ENCODE results near the gene U2AF1.
"Not testable (repeated sequence)": the region's sequence is repeated elsewhere in the genome, so short reads cannot be mapped to it uniquely, and the experiment has no call there.

Gene U2AF1, protein sequence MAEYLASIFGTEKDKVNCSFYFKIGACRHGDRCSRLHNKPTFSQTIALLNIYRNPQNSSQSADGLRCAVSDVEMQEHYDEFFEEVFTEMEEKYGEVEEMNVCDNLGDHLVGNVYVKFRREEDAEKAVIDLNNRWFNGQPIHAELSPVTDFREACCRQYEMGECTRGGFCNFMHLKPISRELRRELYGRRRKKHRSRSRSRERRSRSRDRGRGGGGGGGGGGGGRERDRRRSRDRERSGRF

DNA sequence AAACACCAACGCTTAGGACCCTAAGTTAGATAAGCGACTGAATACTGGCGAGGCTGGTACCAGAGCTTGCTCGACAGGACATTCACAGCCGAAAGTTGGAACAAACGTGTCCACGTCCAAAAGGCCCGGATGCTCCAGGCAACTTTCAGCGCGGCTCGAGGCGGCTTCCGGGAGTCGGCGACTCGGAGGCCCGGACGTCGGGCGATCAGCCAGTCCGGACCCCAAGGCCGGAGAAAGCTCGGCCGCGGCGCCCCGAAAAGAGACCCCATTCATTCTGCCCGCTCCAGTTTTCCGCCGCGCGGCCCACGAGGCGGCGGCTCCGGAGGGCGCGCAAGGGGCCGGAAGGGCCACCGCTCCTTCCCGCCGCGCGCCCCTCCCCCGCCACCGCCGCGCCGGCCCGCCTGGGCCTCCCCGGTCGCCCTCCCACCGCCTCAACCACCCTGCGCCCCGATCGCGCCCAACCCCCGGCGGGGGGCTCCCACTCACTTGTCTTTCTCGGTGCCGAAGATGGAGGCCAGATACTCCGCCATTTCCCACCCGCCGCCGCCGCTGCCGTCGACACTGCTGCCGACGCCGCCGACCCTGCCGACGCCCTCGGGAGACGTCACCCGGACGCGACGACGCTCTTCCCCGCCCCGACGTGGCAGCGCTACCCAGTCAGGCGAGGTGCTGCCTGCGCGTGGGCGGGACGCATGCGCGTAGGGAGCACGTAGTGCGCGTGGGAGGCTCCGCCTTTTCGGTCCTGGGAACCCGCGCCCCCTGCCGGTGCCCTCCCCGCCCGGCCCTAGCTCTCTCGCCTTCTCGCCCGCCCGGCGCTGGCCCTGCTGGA lies at the start of gene U2AF1:
U2AF1 (minus strand) TSS at position 606 of the 829 bp plus-strand sequence; CDS start at position 530, 76 bp downstream.
- not testable (repeated sequence) for DNase-seq (ENCODE audit: low read depth)

DNA sequence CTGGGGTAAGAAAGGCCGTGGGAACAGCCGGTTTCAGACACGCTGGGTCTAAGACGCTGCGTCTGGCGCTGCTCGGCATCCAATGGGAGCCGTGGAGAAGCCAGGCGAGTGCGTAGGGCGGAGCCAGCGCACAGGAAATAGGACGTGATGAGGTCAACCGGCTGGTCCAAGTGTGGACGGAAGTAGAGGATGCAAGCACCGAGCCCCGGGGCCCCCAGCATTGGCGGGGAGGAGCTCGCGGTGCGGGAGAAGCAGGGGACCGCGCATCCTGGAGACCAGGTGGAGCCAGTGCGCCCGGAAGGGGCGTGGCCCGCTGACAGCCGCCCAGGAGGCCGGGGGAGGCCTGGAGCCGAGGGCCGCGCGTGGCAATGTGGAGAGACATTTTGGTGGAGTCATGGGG lies 46.2 kb upstream of the U2AF1 start:
- not testable (repeated sequence) for DNase-seq (ENCODE audit: low read depth)

DNA sequence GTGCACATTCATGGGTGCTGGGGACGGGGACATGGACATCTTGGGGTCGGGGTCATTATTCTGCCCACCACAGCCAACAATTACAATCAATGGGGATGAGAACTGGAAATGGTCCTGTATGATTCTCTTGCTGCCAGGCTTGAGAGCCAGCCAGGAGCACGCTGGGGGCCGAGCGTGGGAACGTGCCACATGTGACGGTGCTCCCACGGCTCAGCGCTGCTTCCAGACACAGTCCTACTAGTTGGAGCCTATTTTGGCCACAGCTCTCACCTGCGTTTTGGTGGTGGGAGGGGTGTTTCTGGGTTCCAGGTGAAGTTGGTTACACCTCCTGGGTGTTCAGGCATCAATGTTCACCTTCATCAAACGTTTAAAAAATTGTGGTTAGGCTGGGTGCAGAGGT lies 42.0 kb upstream of the U2AF1 start:
- DNase-seq (ENCODE audit: low read depth): not testable (repeated sequence)

DNA sequence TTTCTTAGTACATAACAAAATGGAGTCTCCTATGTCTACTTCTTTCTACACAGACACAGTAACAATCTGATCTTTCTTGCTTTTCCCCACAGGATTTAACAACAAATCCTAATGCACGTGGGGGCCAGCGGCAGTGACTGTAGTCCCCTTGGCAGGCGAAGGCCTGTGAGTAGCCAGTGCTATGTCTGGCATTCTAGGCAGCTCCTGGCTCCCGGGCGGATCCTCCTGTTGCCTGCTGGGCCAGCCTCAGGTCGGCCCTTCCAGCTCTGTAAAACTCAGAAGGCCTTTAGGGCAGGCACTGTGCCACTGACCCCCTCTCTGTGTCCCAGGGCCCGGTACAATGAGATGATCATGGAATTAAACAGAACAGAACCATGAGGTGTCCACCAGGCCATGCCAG lies 40.6 kb upstream of the U2AF1 start:
- DNase-seq (ENCODE audit: low read depth): not testable (repeated sequence)

DNA sequence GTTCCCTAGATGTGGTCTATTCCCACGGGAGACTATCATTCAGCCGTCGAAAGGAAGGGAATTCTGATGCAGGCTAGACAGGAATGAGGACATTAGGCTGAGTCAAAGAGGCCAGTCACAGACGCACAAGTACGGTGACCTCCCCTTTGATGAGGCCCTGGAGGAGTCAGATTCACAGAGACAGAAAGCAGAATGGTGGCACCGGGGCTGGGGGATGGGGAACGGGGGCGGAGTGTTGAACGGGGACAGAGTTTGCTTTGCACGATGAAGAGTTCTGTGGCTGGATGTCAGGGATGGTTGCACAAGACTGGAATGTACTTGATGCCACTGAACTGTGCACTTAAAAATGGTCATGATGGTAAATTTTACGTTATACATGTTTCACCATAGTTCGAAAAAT lies 39.3 kb upstream of the U2AF1 start:
- DNase-seq (ENCODE audit: low read depth): not testable (repeated sequence)

DNA sequence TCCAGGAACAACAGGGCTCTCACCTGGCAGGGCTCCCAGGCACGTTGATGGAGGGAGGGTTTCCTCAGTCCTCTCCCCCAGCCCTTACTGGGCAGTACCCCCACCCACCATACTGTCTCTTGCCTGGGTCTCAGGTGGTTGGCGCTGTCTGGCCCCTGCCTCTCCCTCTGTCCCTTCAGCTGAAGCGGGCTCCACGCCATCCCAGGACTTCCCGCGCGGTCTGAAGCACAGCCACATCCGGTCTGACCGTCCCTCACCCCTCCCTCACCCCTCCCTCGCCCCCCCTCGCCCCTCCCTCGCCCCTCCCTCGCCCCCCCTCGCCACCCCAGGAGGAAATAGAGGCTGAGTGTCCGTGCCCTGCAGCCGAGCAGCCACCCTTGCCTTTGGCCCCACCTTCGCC lies 34.0 kb upstream of the U2AF1 start:
- DNase-seq (ENCODE audit: low read depth): not testable (repeated sequence)

DNA sequence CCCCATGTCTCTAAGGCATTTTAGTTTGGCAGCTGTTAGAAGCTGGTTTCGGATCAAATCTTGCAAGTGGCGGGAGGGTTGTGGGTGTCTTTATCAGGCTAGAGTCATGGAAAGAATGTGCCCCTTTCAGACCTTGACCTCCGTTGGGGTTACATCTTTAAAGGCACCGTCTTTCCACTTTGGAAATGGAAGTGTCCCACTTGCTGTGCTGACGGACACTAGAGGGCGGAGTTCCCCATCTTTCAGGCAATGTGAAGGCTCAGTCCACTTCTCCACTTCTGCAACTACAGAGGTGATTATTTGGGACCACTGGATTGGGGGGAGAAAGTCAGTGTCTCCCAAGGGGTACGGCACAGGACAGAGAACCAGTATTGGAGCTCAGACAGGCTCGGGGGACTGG lies 31.6 kb upstream of the U2AF1 start:
- DNase-seq (ENCODE audit: low read depth): not testable (repeated sequence)

DNA sequence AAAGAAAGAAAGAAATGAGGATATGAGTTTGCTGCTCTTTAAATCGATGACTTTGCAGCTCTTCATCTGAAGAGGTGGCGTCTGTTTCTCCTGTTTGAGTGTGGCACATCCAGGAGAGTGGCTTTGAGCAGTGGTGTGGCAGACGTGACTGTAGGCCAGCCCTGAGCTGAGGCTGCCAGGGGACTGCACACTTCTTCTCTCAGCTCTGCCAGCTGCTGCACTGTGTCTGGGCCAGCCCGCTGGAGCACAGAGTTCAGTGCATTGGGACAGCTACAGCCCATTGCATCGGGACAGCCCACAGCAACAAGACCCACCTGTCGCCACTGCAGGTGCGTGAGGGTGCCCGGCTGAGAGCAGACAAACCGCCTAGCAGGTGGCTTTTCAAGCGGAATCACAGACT lies 27.1 kb upstream of the U2AF1 start:
- DNase-seq (ENCODE audit: low read depth): not testable (repeated sequence)

DNA sequence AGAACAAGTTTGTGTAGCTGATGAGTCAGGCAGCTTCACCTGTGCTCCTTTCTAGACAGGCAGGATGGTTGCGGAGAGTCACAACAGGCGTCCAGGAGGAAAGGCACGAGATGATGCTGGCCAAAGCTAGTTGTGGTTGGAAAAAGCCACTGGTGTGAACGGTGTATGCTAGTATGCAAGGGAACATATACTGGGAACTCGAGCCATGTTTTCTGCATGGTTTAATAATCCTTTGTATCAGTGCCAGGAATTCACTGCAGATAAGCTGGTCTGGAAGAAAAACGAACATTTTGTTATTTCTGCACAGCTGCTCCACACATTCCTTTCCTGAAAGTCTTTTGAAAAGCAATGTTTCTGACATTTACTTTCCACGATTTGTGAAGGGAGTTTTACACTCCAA lies 22.7 kb upstream of the U2AF1 start:
- DNase-seq (ENCODE audit: low read depth): not testable (repeated sequence)

DNA sequence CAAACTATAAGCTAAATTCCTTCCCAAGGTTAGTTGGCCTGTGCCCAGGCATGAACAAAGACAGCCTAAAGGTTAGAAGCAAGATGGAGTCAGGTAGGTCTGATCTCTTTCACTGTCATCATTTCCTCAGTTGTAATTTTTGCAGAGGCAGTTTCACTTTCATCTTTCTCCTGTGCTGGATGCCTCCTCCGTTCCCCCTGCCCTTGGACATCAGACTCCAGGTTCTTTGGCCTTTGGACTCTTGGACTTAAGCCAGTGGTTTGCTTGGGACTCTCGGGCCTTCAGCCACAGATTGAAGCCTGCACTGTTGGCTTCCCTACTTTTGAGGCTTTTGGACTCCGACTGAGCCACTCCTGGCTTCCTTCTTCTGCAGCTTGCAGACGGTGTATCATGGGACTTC lies 8.6 kb upstream of the U2AF1 start:
- not testable (repeated sequence) for DNase-seq (ENCODE audit: low read depth)

DNA sequence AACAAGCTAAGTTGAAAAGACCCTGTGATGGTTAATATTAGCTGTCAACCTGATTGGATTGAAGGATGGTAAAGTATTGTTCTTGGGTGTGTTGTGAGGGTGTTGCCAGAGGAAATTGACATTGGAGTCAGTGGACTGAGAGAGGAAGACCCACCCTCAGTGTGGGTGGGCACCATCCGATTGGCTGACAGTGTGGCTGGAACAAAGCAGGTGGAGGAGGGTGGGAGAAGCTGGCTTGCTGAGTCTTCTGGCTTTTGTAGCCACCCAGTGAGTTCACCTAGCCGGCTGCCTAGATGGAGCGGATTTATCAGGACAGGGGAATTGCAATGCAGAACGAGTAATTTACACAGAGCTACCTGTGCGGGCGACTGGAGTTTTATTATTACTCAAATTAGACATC lies 7.1 kb upstream of the U2AF1 start:
- not testable (repeated sequence) for DNase-seq (ENCODE audit: low read depth)

DNA sequence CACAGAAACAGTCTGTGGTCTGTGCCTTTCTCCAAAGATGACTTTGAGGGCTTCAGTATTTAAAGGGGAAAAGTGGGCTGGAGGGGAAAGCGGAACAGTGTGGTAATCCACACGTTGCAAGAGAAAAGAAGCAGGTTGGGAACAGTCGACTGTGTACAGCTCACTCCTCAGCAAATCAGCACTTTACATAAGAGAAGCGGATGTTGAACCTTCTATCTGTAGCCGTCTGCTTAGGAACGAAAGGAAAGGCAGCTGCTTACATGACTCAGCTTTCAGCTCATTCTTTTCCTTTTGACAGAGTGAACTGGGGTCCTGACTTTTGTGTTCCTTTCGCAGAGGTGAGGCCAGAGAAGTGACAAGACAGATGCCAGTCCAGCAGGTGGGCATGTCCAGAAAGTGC lies 1.6 kb upstream of the U2AF1 start:
- DNase-seq (ENCODE audit: low read depth): not testable (repeated sequence)

DNA sequence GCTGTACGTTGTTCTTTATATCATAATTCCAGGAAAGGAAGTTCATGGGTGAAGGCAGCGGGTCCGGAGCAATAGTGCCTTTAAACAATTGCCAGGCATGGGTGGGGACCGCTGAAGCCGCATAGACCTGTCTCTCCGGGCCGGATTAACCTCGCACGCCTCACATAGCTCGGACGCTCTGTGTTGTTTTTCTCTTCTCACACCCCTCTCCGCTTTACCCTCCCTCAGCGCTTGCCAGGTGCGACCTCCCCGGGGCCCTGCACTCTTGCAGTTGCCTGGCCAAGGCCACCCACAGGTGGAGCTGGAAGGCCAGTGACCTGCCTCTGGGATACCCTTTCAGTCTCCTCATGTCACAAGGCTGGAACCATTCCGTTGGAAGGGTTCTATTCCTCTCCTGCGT lies 807 bp upstream of the U2AF1 start:
- DNase-seq (ENCODE audit: low read depth): not testable (repeated sequence)

DNA sequence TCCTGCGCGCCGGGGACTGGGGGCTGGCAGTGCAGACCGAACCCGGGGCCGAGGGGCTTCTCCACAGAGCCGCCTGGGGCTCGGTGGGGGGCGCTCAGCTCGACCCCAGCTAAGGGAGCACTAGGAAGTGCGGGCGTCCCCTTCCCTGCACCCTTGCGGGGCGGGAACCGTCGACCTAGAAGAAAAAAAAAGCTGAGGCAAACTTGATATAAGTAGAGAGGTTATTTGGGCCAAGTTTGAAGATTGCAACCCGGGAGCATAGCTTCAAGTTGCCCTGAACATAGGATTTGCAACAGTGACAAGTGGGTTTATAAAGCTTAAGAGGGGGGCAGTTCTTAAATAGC lies 396 bp upstream of the U2AF1 start:
- not testable (repeated sequence) for DNase-seq (ENCODE audit: low read depth)

DNA sequence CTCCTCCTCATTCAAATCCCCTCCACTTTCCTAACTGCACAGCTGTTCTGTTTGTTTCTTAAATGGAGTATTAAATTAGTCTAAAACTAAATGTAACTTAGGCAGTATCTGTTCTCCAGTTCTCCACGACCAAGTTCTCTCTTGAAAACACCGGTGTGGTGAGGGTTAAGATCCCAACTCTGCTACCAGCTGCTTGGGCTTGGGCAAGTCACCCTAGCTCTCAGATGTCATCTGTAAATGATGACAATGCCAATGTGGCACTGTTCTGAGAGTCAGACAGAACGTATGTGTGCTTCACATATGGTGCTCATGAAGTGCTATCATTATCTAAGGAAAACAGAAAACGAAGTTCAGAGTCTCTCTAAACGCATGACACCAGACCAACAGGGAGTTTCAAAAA lies 2.7 kb downstream of the U2AF1 start:
- DNase-seq (ENCODE audit: low read depth): not testable (repeated sequence)

DNA sequence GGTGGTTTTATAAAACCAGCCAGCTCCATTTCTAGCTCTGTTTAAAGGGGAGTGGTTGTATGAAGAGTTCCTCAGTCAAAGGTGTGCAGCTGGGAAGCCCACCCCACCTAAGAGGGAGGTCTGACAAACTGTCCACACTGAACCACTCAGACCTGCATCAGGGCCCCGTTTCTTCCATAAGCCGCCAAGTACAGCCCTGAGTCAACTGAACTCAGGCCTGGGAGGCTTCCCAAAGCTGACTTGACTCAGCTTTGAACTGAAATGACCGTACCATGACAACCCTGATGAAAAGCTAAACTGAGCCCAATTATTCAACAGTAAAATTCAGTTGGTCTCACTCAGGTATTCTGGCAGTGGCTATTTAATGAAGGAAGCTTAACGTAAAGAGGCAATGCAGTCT lies 5.1 kb downstream of the U2AF1 start:
- not testable (repeated sequence) for DNase-seq (ENCODE audit: low read depth)

DNA sequence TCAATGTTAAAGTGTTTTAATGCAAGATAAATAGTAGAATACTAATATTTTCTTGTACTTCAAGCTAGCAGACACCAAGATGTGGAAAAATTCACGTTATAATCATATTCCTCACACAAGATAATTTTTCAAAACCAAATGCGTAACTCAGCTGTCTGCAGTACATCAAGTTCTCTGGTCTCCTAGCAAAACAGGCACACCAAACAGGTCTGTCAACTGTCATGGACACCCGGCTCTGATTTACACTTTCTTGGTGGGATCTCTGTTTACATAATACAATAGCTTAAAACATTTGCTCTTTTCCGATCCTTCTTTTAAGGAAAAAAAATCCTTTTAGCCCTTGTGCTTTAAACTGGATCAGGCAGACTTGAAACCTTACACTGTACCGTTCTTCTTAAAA lies 5.7 kb downstream of the U2AF1 start:
- not testable (repeated sequence) for DNase-seq (ENCODE audit: low read depth)

DNA sequence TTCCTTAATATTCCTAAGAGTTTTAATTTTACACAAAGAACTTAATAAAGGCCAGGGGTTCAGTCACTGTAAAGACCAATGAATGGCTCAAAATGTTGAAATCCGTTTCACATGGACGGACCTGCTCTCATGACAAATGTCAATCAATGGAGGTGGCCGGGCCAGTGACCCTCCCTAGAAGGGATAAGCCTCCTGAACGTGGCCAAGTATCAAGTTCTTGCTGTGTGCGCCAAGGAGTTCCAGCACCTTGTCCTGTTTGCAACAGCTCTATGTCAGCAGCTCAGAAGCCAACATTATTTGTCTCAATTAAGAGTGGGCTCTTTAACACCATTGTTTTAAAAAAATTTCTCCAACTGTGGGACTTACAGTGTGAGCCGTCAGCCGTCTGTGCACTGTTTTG lies 6.4 kb downstream of the U2AF1 start:
- DNase-seq (ENCODE audit: low read depth): not testable (repeated sequence)

DNA sequence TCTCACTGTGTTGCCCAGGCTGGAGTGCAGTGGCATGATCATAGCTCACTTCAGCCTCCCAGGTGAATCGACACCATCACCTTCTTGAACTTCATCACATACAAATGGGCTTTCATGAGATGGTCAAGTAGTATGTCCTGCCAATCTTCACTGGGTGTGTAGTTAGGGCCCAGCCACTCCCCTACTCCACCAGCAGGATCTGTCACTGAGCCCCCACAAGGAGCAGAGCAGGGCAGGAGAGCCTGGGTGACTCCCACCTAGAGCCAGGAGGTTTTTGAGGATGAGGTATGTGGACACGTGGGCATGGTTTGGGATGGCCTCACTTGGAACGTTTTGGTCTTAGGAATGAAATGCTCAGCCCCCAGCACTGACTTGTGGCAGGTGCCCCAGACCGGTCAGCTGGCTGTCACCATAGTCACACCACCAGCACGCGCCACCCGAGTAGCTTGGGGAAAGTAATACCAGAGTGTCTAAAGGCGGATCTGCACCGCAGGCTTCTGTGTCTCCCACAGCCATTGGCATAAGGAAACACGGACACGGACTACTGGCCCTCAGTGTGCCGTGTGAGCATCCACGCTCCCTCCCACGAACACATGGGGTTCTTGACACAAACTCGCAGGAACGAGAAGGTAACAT lies 15.3 kb downstream of the U2AF1 start:
- not testable (repeated sequence) for DNase-seq (ENCODE audit: low read depth)

DNA sequence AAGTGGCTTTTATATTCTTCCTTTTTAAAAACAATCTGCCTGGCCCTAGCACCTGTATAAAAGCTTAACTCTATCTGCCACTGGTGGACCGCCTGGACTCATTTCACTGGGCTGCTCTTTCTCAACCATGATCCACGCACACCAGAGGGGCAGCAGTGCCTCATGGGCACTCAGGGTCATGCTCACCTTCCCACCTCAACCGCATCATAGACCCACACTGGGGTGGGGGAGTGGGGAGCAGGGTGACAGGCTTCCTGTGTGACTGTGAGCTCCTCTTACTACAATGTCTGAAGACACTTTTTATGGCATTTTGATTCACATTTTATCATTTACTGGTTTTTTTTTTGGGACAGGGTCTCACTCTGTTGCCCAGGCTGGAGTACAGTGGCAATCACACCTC lies 16.4 kb downstream of the U2AF1 start:
- not testable (repeated sequence) for DNase-seq (ENCODE audit: low read depth)

DNA sequence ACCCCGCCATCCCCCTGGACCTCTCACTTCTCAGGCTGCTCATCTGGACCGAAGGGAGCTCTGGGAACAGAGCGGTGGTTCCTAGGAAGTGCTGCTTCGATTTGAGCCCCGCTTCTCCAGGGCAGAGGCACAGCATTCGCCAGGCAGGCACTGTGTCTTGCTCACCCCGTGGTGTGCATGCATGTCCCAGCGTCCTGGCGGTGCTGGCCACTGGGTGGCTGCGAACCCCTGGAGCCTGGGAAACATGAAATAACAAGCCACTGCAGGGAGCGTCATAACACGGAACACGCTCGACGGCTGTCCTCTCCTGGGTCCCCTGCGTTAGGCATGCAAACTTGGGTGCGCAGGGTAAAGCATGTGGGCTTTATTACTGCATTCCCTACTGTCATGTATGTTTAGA lies 17.9 kb downstream of the U2AF1 start:
- DNase-seq (ENCODE audit: low read depth): not testable (repeated sequence)

DNA sequence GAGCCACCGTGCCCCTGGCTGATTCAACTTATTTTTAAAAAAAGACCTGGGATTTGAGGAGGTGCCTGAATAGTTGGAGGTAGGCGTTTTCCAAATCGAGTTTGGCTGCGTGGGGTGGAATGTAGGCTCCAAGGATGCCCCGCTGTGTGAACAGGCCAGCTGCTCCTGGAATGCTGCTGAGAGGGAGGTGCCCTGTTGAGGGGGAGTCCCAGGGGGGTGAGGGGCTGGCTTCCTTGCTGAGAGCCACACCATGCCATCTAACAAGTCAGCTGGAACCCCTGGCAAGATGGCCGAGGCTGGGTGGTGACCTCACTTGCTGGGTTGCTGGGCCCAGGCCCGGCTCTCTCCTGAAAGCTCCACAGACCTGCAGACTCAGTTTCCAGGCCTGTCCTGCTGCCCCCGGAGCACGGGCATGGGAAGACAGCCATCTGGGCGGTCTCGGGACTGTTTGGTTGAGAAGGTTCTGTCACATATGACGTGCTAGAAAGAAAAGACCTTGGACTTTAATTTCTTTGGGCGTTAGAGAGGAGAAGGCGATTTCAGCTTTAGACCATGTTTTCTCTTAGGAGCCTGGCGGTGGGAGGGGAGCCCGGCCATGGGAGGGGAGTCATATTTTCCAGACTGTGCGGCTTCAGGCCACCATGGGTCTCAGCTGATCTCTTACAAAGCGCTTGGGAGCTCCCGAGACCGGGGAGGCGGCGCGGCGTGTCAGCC lies 24.6 kb downstream of the U2AF1 start:
- DNase-seq (ENCODE audit: low read depth): not testable (repeated sequence)

Data from HS-27A (cell line).